Loucy (cell line): ENCODE data around the gene SCN2A.

Experiments used
- H2AFZ ChIP-seq: fragments of 200-600 bp; sonication (generic); 2 replicates; pipeline ENCODE4 v1.6.0; 2016; ENCODE audit warnings: antibody characterized with exemption, mild to moderate bottlenecking, low read length, moderate library complexity
- H3F3A ChIP-seq: fragments of 200-600 bp; 2 replicates; pipeline ENCODE4 v1.6.0; 2016; ENCODE audit warnings: antibody characterized with exemption, low read depth, mild to moderate bottlenecking
- H3K27me3 ChIP-seq: fragments of 200-600 bp; sonication (generic); 2 replicates; pipeline ENCODE4 v1.6.1; 2014; ENCODE audit warnings: low read length, mild to moderate bottlenecking; ENCODE audit not compliant: insufficient read depth, poor library complexity, severe bottlenecking
- H3K36me3 ChIP-seq: fragments of 200-600 bp; sonication (generic); 2 replicates; pipeline ENCODE4 v1.6.1; 2016; ENCODE audit warnings: low read length; ENCODE audit not compliant: insufficient read depth
- H3K4me1 ChIP-seq: fragments of 200-600 bp; sonication (generic); 2 replicates; pipeline ENCODE4 v1.5.1; 2014; ENCODE audit warnings: low read length, mild to moderate bottlenecking; ENCODE audit not compliant: insufficient read depth, poor library complexity, severe bottlenecking
- H3K4me2 ChIP-seq: fragments of 200-600 bp; sonication (generic); 2 replicates; pipeline ENCODE4 v1.6.0; 2014; ENCODE audit warnings: antibody characterized with exemption, low read length, low read depth, mild to moderate bottlenecking; ENCODE audit not compliant: poor library complexity, severe bottlenecking
- H3K4me3 ChIP-seq: fragments of 200-600 bp; sonication (generic); 2 replicates; pipeline ENCODE4 v1.5.1; 2014; ENCODE audit warnings: low read length, mild to moderate bottlenecking, mixed read lengths; ENCODE audit not compliant: poor library complexity, severe bottlenecking
- H3K79me2 ChIP-seq: fragments of 200-600 bp; sonication (generic); 2 replicates; pipeline ENCODE4 v1.6.1; 2014; ENCODE audit warnings: low read length; ENCODE audit not compliant: insufficient read depth
- H3K9ac ChIP-seq: fragments of 200-600 bp; sonication (generic); 2 replicates; pipeline ENCODE4 v1.6.0; 2014; ENCODE audit warnings: mild to moderate bottlenecking, low read depth, low read length, moderate library complexity; ENCODE audit not compliant: poor library complexity, severe bottlenecking
- H3K9me2 ChIP-seq: fragments of 200-600 bp; sonication (generic); replicated peaks from 2 replicates; pipeline ENCODE4 v1.6.1; 2016; ENCODE audit warnings: low read depth, low read length, mixed read lengths
- H3K9me3 ChIP-seq: fragments of 200-600 bp; sonication (generic); 2 replicates; pipeline ENCODE4 v1.6.1; 2014; ENCODE audit warnings: mild to moderate bottlenecking, antibody characterized with exemption, low read length, low read depth; ENCODE audit not compliant: insufficient read depth
- H4K20me1 ChIP-seq: fragments of 200-600 bp; sonication (generic); 2 replicates; pipeline ENCODE4 v1.6.0; 2014; ENCODE audit warnings: antibody characterized with exemption, low read length, mild to moderate bottlenecking; ENCODE audit not compliant: insufficient read depth, poor library complexity, severe bottlenecking
- EZH2phosphoT487 ChIP-seq: fragments of 200-600 bp; IDR thresholded peaks from 2 replicates; pipeline ENCODE4 v1.6.1; 2018; ENCODE audit warnings: antibody characterized with exemption, mild to moderate bottlenecking, moderate library complexity, borderline replicate concordance
- TF ChIP-seq, protein P1 (sequence below): fragments of 200-600 bp; sonication (generic); conservative IDR thresholded peaks from 2 replicates; pipeline ENCODE4 v1.5.1; 2014; ENCODE audit warnings: mild to moderate bottlenecking, antibody characterized with exemption, low read length

The SCN2A gene

DNA sequence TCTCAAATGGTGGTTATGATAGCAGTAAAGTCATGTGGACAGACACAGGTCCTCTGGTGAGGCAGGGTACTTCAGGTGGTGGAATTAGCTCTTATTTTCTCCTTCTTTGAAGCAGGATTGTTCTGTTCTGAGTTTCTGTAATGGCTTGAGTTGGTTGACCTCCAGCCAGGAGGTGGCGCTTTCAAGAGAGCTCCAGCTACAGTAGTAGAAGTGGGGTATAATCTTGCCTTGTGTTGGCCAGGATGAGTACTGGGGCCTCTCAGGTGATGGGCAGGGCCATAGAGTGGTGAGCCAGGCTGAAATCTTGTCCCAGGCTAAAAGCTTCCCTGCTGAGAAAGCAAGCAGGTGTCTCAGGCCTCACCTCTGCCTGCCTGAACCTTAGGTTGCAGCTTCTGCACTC is 177.8 kb downstream of the SCN2A start:
- peaks cover 5% of the 10 kb centered on the region; the same call in 1 of the 2 replicates for H3K9me3 ChIP-seq
- H3K9ac ChIP-seq, result no peak overlapping the region
- H3K9me2 ChIP-seq, result no peaks in the 10 kb centered on the region
- H3K79me2 ChIP-seq, result no peaks in the 10 kb centered on the region
- H3K27me3 ChIP-seq, result no peaks in the 10 kb centered on the region
- H2AFZ ChIP-seq, result no peak overlapping the region
- no peaks in the 10 kb centered on the region for H3K4me1 ChIP-seq
- H4K20me1 ChIP-seq, result no peaks in the 10 kb centered on the region
- TF ChIP-seq, protein P1, sequence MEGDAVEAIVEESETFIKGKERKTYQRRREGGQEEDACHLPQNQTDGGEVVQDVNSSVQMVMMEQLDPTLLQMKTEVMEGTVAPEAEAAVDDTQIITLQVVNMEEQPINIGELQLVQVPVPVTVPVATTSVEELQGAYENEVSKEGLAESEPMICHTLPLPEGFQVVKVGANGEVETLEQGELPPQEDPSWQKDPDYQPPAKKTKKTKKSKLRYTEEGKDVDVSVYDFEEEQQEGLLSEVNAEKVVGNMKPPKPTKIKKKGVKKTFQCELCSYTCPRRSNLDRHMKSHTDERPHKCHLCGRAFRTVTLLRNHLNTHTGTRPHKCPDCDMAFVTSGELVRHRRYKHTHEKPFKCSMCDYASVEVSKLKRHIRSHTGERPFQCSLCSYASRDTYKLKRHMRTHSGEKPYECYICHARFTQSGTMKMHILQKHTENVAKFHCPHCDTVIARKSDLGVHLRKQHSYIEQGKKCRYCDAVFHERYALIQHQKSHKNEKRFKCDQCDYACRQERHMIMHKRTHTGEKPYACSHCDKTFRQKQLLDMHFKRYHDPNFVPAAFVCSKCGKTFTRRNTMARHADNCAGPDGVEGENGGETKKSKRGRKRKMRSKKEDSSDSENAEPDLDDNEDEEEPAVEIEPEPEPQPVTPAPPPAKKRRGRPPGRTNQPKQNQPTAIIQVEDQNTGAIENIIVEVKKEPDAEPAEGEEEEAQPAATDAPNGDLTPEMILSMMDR, result peak; percentile 26; the same call in 1 of the 2 replicates
- TF ChIP-seq EZH2phosphoT487, result no peak
- no peak overlapping the region for H3K4me2 ChIP-seq
- no peak overlapping the region for H3K4me3 ChIP-seq
- no peaks in the 10 kb centered on the region for H3K36me3 ChIP-seq
- no peaks in the 10 kb centered on the region for H3F3A ChIP-seq

DNA sequence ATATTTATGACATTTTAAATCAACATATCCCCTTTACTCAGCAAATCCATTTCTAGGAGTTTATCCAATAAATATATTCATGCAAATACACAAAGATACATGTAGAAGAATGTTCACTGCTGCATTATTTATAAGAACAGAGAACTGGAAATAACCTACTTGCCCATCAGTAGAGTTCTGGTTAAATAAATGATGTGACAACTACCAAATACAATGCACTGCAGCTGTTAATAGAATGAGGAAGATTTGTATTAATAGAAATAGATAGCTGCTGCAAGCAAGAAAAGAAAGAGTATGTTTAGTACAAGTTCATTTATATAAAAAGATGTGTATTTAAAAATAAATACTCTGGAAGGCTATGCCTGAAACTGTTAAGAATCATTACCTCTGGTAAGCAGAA is 181.0 kb downstream of the SCN2A start:
- Histone ChIP-seq H3F3A (no peaks in the 10 kb centered on the region), H3K4me2 (no peak overlapping the region), H3K79me2 (no peaks in the 10 kb centered on the region), H3K4me1 (no peaks in the 10 kb centered on the region), H3K9me2 (no peaks in the 10 kb centered on the region), H3K27me3 (no peaks in the 10 kb centered on the region), H3K4me3 (no peak overlapping the region), H4K20me1 (no peaks in the 10 kb centered on the region), H3K9me3 (peaks cover 17% of the 10 kb centered on the region; the same call in 1 of the 2 replicates), H3K36me3 (no peaks in the 10 kb centered on the region), H2AFZ (no peak overlapping the region), H3K9ac (no peak overlapping the region)
- no peak for TF ChIP-seq EZH2phosphoT487
- TF ChIP-seq, protein P1, result no peak

DNA sequence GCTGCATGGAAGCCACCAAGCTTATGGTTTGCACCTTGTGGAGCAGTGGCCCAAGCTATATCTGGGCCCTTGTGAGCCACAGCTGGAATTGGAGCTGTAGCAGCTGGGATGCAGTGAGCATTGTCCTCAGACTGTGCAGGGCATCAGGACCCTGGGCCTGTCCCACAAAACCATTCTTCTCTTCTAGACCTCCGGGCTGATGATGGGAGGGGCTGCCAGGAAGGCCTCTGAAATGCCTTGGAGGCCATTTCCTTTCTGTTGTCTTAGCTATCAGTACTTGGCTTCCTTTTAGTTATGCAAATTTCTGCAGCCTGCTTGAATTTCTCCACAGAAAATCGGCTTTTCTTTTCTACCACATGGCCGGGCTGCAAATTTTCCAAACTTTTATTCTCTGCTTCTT is 183.9 kb downstream of the SCN2A start:
- no peaks in the 10 kb centered on the region for H3F3A ChIP-seq
- no peaks in the 10 kb centered on the region for H3K79me2 ChIP-seq
- H3K4me2 ChIP-seq, result no peak overlapping the region
- H3K9me3 ChIP-seq, result peaks cover 13% of the 10 kb centered on the region; the same call in 1 of the 2 replicates
- no peaks in the 10 kb centered on the region for H3K9me2 ChIP-seq
- H3K4me1 ChIP-seq, result no peaks in the 10 kb centered on the region
- H3K36me3 ChIP-seq, result no peaks in the 10 kb centered on the region
- no peaks in the 10 kb centered on the region for H4K20me1 ChIP-seq
- H3K27me3 ChIP-seq, result no peaks in the 10 kb centered on the region
- H3K4me3 ChIP-seq, result no peak overlapping the region
- TF ChIP-seq, protein P1, result no peak
- no peak for TF ChIP-seq EZH2phosphoT487
- H2AFZ ChIP-seq, result no peak overlapping the region
- no peak overlapping the region for H3K9ac ChIP-seq
